ENCODE results near the gene GPC1. TPM values are rescaled to one million over a fixed set of nuclear protein-coding genes. Genes with fewer than 3 reads are reported as not detected.
A peak's percentile ranks its signal among the peaks of the same experiment; 100 is the strongest.
"Not testable (repeated sequence)": the region's sequence is repeated elsewhere in the genome, so short reads cannot be mapped to it uniquely, and the experiment has no call there.

GPC1 gene
- total RNA-seq, 2 donors from 2014 or later = 1.6 to 5.5 TPM

GRCh38 chr2:240477916-240478315 is 42.5 kb downstream of the GPC1 start:
- H3K9me3 Mint-ChIP-seq = peaks cover 14 to 24% of the 10 kb centered on the region in 2 donors
- peaks cover 0 to 6% of the 10 kb centered on the region in 2 donors for H3K36me3 Mint-ChIP-seq
- no peak overlapping the region for H3K27ac Mint-ChIP-seq
- no peak for DNase-seq (ENCODE audit: low spot score in 2 of 2)
- ATAC-seq = no peak

GRCh38 chr2:240478346-240479110 is 43.1 kb downstream of the GPC1 start:
- peaks cover 11 to 17% of the 10 kb centered on the region in 2 donors for H3K9me3 Mint-ChIP-seq
- H3K27ac Mint-ChIP-seq = no peak overlapping the region
- DNase-seq (ENCODE audit: low spot score in 2 of 2) (peak in 1 of 2 donors; percentile 46), ATAC-seq (no peak)
- H3K36me3 Mint-ChIP-seq = peaks cover 0 to 5% of the 10 kb centered on the region in 2 donors

GRCh38 chr2:240479111-240479501 is 43.6 kb downstream of the GPC1 start:
- H3K9me3 Mint-ChIP-seq = peaks cover 7 to 16% of the 10 kb centered on the region in 2 donors
- no peak for DNase-seq (ENCODE audit: low spot score in 2 of 2)
- peaks cover 0 to 4% of the 10 kb centered on the region in 2 donors for H3K36me3 Mint-ChIP-seq
- no peak overlapping the region for H3K27ac Mint-ChIP-seq
- ATAC-seq = no peak

GRCh38 chr2:240480834-240481623 is 45.6 kb downstream of the GPC1 start:
- peak in 1 of 2 donors; percentile 39 for DNase-seq (ENCODE audit: low spot score in 2 of 2)

GRCh38 chr2:240481720-240482119 is 46.3 kb downstream of the GPC1 start:
- ATAC-seq (no peak), DNase-seq (ENCODE audit: low spot score in 2 of 2) (no peak)
- Mint-ChIP-seq H3K9me3 (peaks cover 0 to 3% of the 10 kb centered on the region in 2 donors), H3K36me3 (peaks cover under 1 to 9% of the 10 kb centered on the region in 2 donors), H3K27ac (no peak overlapping the region)

More at GRCh38 chr2:240480834-240481623, 45.6 kb downstream of the GPC1 start:
- no peak overlapping the region for H3K27ac Mint-ChIP-seq
- H3K9me3 Mint-ChIP-seq = peaks cover 4 to 8% of the 10 kb centered on the region in 2 donors
- H3K36me3 Mint-ChIP-seq = peaks cover 0 to 9% of the 10 kb centered on the region in 2 donors
- ATAC-seq = no peak

- DNase-seq (ENCODE audit: low spot score in 2 of 2) (peak in 1 of 2 donors; percentile 44), ATAC-seq (no peak)
- Mint-ChIP-seq H3K27ac (no peak overlapping the region), H3K36me3 (peaks cover 4 to 13% of the 10 kb centered on the region in 2 donors), H3K9me3 (peaks cover 4 to 7% of the 10 kb centered on the region in 2 donors)
Observed at GRCh38 chr2:240482141-240482540, 46.7 kb downstream of the GPC1 start.

- DNase-seq (ENCODE audit: low spot score in 2 of 2) (no peak), ATAC-seq (no peak)
- Mint-ChIP-seq H3K27ac (no peak overlapping the region), H3K9me3 (peaks cover 29 to 43% of the 10 kb centered on the region in 2 donors), H3K36me3 (peaks cover 27 to 62% of the 10 kb centered on the region in 2 donors)
Observed at GRCh38 chr2:240491483-240491882, 56.0 kb downstream of the GPC1 start.

GRCh38 chr2:240494194-240494793 is 58.8 kb downstream of the GPC1 start:
- H3K27ac Mint-ChIP-seq = no peak overlapping the region
- H3K9me3 Mint-ChIP-seq = peaks cover 18 to 24% of the 10 kb centered on the region in 2 donors
- no peak for ATAC-seq
- no peak for DNase-seq (ENCODE audit: low spot score in 2 of 2)
- H3K36me3 Mint-ChIP-seq = peaks cover 20 to 51% of the 10 kb centered on the region in 2 donors

- not testable (repeated sequence) for DNase-seq (ENCODE audit: low spot score in 2 of 2); H3K27ac Mint-ChIP-seq; ATAC-seq
- peaks cover 13 to 21% of the 10 kb centered on the region in 2 donors for H3K9me3 Mint-ChIP-seq
- peaks cover 20 to 46% of the 10 kb centered on the region in 2 donors for H3K36me3 Mint-ChIP-seq
Observed at GRCh38 chr2:240494942-240495341, 59.5 kb downstream of the GPC1 start.

GRCh38 chr2:240497082-240497481 is 61.6 kb downstream of the GPC1 start:
- H3K9me3 Mint-ChIP-seq; DNase-seq (ENCODE audit: low spot score in 2 of 2); ATAC-seq; H3K27ac Mint-ChIP-seq: not testable (repeated sequence)
- peaks cover 19 to 31% of the 10 kb centered on the region in 2 donors for H3K36me3 Mint-ChIP-seq

- no peak for DNase-seq (ENCODE audit: low spot score in 2 of 2)
- no peak for ATAC-seq
- Mint-ChIP-seq H3K27ac (no peak overlapping the region), H3K9me3 (peaks cover 0 to 3% of the 10 kb centered on the region in 2 donors), H3K36me3 (peaks cover 12 to 24% of the 10 kb centered on the region in 2 donors)
Observed at GRCh38 chr2:240498171-240498957, 62.9 kb downstream of the GPC1 start.

- no peaks in the 10 kb centered on the region for H3K9me3 Mint-ChIP-seq
- H3K36me3 Mint-ChIP-seq = peaks cover 8 to 18% of the 10 kb centered on the region in 2 donors
- H3K27ac Mint-ChIP-seq = no peak overlapping the region
- no peak for DNase-seq (ENCODE audit: low spot score in 2 of 2)
- ATAC-seq = no peak
Observed at GRCh38 chr2:240498958-240499260, 63.4 kb downstream of the GPC1 start.

GRCh38 chr2:240499309-240500301 is 64.1 kb downstream of the GPC1 start:
- DNase-seq (ENCODE audit: low spot score in 2 of 2) (peak; percentile 1 to 53), ATAC-seq (no peak)
- H3K36me3 Mint-ChIP-seq = peaks cover 8 to 17% of the 10 kb centered on the region in 2 donors
- H3K9me3 Mint-ChIP-seq = no peaks in the 10 kb centered on the region
- H3K27ac Mint-ChIP-seq = no peak overlapping the region

GRCh38 chr2:240500561-240501423 is 65.3 kb downstream of the GPC1 start:
- ATAC-seq (no peak), DNase-seq (ENCODE audit: low spot score in 2 of 2) (peak in 1 of 2 donors; percentile 44)
- Mint-ChIP-seq H3K36me3 (peaks cover 8 to 11% of the 10 kb centered on the region in 2 donors), H3K27ac (no peak overlapping the region), H3K9me3 (no peaks in the 10 kb centered on the region)
